HG03139 (cell line): ENCODE results near the gene TCF7L1.
"Not testable (repeated sequence)": the region's sequence is repeated elsewhere in the genome, so short reads cannot be mapped to it uniquely, and the experiment has no call there.

Experiments
- ATAC-seq: cut with Tn5 transposase; IDR thresholded peaks from one replicate; pipeline ENCODE4 v1.9.1; 2021; ENCODE audit not compliant: unreplicated experiment

TCF7L1 gene

DNA sequence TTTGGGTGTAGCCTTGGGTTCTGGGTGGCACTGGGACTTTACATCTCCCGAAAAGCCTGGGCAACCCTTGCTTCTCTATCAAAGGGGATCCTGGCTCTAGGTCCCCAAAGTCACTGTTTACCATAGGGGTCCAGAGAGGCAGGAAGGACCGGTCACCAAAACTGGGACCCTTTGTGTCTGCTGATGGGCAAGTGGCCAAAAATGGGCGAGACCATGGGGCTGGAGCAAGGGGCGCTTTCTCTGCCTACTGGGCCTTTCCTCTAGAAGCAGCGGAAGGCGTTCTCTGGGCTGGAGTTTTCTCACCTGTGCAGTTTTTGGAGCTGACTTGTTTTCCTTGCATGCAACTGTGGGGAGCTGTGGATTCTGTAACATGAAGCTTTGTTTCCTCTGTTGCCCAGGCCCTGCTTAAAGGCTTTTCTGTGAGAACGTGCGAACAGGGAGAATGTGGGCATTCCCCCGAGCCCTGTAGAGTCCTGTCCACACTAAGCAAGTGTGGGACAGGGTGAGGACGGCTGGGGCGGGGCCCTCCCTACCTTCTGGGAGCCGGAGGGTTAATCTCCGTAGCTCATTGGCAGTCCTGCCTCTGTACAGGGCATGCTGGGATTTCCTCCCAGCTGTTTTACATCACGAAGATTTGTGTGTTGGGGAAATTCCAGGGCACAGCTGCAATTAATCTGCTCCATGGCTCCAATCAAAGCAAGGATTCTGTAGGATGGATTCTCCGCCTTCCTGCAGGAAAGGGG, 144.4 kb downstream of the TCF7L1 start:
- ATAC-seq = no peak

DNA sequence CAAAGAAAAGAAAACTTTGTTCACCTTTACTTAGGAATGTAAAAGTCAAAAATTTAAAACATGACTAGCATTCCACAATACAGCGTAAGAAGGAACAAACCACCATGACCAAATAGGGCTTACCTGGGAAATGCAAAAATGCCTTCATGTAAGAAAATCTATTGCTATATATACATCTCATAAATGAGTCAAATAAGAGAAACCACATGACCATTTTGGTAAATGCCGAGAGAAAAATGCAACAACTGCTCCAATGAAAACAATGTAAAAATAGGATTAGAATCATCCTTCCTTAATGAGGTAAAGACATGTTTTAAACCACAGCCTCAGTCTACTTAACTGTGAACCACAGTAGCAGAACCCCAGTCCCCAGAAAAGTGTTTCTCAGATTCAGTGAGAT, 145.2 kb downstream of the TCF7L1 start:
- ATAC-seq = no peak

DNA sequence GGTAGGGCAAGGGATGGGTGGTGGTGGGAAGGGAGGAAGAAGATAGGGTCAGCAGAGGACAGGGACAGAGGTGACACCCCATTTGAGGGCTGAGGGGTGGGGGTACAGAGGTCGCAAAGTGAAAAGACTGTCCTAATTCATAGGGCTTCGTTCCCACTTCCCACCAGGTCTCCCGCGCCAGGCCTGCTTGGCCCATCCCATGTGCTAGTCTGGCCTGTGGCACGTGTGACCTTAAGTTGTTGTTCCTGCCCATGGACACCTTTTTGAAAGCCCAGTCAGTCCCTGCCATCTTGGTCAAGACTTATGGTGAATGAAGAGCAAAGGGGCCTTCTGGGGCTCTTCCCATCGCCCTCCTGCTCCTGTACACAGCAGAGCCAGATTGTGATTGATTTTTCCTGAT, 148.4 kb downstream of the TCF7L1 start:
- no peak for ATAC-seq

DNA sequence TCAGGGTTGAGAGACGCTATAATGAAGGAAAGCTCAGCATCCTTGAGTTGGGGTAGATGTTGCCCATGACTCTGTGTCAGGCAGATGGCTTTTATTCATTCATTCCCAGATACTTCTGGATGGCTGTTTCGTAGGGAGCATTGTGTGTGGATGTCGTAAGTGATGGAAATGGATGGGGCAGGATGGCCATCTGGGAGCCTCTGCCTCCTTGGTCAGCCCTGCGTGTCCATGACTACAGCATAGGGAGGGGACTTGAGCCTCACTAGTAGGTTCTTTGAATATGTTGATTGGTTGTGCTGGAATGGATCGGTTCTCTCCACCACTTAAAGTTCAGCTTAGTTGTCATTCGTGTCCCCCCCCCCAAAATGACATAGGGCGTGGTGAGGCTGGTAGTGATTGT, 149.7 kb downstream of the TCF7L1 start:
- ATAC-seq = no peak

DNA sequence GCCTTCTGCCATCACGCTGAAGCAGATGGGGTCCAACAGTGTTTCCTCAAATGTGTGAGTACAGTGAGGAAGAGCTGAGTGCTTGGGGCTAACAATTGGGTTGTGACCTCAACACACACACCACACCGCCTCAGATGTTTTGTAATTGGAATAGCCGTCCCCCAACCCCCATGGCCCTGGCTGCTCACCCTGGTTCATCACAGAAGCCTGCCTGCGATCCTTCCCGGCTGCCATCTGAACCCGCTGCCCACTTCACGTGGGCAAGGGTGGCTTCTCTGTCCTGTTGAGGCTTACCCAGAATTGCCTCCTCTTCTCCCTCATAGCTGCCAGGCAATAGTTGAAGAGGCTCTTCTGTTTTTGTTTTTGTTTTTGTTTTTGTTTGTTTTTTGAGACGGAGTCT, 150.4 kb downstream of the TCF7L1 start:
- ATAC-seq = no peak

DNA sequence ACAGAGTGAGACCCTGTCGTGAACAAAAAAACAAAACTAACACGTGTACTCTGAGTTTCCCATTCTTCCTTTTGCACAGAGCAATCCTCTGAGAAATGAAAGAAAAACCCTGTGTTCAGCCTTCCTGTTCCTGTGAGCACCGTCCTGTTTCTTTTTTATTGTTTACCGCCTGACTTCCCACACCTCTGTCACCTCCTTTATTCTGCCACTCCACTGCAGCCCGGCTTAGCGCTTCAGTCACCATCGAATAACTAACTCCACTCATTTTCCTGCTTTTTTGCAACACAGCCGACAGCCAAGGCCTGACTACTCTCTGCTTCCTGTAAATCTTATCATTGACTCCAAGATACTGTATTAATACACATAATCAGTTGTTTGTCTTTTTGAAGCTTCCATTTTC, 153.7 kb downstream of the TCF7L1 start:
- ATAC-seq = no peak

DNA sequence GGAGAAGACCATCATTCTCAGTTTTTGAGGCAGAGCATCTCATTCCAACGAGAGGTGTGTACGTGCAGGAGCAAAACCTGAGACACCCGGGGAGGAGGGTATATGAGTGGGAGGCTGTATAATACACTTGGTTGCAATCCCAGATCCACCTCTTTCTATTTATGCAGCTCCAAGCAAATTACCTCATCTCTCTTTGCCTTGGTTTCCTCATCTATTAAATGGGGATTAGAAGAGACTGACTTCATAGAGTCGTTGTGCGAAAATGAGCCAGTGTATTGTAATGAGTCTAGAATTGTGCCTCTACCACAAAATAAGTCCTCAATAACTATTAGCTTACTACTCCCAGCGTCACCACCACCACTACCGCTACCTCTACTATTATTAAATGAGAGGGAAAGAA, 154.5 kb downstream of the TCF7L1 start:
- ATAC-seq = no peak

DNA sequence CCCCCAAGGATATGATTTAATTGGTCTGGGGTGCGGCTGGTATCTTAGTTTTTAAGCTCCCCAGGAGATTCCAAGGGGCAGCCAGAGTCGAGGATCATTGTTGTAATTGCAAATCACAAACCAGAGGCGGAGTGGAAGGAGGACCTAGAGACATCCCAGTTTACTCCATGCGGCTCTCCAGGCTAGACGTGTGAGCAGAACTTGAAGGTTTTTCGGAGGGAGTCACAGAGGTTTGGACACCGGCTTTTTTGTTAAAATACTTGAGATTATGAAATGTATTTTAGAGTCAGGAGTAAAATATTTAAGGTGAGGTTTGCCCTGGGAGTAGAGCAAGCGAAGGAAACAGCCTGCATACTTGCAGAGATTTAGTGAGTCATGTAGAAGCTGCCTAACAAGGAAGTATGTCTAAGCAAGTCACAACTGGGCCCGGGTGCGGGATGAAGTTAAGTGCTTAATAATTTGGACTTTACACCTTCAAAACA, 155.1 kb downstream of the TCF7L1 start:
- no peak for ATAC-seq

DNA sequence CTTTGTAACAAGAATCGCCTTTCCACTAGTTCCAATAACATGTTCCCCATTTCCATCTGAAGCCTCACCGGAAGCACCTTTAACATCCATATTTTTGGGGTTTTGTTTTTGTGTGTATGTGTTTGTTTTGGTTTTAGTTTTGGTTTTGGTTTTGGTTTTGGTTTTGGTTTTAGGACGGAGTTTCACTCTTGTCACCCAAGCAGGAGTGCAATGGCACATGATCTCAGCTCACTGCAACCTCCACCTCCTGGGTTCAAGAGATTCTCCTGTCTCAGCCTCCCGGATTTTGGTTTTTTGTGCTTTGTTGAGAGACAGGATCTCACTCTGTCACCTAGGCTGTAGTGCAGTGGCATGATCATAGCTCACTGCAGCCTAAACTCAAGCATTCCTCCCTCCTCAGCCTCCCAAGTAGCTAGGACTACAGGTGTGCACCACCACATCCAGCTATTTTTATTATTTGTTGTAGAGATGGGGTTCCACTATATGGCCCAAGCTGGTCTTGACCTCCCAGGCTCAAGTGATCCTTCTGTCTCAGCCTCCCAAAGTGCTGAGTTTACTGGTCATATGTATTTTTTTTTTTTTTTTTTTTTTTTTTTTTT, 158.3 kb downstream of the TCF7L1 start:
- ATAC-seq = no peak

DNA sequence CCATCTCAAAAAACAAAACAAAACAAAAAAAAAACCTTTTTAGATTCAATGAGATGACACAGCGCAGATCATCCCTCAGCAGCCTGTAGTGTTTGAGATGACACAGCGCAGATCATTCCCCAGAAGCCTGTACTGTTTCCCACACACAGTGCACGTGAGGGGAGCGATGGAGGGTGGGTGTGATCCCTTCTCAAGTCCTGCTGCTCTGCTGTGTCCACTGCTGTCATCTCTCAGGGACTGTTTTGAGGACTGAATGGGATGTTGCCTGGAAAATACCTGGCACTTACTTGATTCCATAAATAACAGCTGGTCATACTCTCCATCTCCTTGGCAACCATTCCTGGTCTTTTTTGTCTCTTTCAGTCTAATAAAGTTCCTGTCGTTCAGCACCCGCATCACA, 168.9 kb downstream of the TCF7L1 start:
- no peak for ATAC-seq

DNA sequence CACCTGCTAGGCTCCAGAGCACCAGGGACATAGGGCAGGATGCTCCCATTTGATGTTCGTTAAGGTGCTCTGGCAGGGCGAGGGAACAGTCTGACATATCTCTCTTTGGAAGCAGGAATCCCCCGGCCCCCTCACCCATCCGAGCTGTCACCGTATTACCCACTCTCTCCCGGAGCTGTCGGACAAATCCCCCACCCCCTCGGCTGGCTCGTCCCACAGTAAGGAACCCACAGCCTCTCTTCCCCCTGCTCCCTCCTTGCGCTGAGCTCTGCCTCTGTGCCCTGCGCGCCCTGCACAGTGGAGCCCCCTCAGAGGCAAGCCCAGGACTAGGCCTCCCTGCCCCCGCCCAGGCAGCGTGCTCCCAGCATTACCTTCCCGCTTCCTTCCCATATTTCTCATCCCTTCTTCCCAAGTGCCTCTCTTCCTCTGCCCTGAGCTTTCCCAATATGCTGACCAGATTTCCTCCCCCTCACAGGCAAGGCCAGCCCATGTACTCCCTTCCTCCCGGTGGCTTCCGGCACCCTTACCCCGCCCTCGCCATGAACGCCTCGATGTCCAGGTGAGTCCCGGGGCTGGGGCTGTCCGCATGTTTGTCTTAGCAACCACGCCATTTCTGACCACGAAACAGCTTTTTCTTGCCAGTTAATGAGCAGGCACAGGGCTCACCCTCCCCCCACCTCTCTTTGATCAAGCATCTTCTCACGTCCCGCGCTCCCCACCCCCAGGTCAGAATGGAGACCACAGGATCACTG, 170.8 kb downstream of the TCF7L1 start:
- no peak for ATAC-seq

DNA sequence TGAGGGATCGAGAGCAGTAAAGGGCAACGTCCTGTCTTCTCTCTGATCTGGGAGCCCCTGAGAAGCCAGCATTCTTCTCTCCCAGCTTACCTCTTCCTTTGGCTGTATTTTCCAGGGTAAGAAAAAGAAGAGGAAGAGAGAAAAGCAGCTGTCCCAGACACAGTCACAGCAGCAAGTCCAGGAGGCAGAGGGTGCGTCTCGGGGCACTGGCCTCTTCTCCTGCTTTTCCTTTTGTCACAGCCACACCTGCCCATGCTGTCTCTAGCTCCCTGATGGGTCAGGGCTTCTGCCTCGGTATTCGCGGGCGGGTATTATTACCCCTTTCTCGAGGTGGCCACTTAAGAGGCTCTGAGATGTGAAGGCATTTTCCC, 174.3 kb downstream of the TCF7L1 start:
- no peak for ATAC-seq

DNA sequence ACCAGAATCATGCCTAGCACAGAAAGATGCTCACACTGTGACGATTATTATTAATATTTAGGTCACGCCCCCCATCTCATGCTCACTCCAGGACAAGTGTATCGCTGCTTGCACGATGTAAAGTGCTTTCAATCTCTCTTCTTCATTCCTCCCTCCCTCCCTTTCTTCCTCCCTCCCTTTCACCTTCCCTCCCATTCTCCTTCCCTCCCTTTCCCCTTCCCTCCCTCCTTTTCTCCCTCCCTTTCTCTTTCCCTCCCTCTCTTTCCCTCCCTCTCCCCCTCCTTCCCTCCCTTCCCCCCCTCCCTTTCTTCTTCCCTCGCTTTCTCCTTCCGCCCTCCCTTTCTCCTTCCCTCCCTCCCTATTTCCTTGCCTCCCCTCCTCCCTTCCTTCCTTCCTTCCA, 175.0 kb downstream of the TCF7L1 start:
- no peak for ATAC-seq

DNA sequence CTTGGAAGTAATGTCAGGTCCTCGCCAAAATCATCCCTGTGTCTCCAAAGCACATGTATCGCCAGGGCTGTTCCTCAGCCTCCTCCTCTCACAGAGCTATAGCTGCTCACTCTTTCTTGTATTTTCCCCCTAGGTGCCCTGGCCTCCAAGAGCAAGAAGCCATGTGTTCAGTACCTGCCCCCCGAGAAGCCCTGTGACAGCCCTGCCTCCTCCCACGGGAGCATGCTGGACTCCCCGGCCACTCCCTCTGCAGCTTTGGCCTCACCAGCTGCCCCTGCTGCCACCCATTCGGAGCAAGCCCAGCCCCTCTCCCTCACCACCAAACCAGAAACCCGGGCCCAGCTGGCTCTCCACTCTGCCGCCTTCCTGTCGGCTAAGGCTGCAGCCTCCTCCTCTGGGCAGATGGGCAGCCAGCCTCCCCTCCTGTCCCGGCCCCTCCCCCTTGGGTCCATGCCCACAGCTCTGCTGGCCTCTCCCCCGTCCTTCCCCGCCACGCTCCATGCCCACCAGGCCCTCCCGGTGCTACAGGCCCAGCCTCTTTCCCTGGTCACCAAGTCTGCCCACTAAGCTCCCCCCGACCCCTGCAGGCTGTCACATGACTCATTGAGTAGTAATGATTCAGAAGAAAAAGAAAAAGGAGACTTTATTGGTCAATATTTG, 175.8 kb downstream of the TCF7L1 start:
- no peak for ATAC-seq

DNA sequence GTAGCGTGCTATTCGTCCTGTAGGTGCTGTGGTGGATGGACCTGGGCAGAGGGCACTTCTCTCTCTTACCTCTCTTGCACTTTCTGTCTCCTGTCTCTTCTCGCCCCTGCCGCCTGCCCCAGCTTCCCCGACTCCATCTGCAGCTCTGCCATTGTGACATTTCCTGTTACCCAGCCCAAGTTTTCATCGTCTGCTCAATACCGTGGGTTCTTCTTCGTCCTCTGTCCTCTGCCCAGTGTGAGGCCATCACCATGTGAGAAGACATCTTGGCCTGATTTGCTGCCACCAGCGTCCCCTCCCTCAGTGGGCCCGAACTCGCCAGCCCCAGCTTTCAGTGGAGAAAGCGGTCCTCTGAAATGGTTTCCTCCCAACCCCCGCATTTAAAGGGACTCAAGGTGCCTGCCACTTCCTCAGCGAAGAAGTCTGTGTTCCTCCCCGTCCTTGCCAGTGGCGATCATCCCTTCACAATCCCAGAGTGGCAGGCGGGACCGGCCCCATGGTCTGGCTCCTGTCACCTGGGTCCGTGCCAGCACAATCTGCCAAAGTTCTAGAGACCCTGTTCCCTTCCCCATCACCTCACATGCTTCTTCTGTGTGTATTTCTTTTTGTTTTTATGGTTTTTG, 176.6 kb downstream of the TCF7L1 start:
- no peak for ATAC-seq

DNA sequence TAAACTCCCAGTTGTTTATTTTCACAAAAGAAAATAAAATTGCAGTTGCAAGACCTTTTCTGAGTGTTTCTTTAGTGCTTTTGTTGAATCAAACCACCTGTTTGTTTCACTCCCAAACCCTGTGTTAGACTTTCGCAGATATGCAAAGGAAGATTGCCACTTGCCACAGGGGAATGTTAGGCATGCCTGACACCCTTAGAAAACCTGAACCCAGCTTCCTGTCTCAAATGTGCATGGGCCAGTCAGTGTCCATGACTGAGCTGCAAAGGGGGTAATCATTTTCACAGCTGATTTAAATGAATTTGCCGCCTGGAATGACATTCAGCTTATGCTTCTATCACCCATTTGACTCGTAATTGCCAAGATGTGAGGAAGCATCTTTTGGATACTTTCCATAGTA, 177.1 kb downstream of the TCF7L1 start:
- ATAC-seq = no peak

DNA sequence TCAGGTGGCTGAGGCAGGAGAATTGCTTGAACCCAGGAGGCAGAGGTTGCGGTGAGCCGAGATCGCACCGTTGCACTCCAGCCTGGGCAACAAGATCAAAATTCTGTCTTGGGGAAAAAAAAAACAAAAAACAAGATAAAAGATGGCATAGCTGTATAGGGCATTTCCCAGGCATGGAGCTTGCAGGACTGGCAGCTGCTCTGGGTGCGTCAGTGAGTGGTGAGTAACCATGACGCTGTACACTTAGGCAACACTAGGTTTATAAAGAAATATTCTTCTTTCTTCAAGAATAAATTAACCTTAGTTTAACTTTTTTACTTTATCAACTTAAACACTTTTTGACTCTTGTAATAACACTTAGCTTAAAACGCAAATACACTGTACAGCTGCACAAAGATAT, 179.2 kb downstream of the TCF7L1 start:
- ATAC-seq = no peak

DNA sequence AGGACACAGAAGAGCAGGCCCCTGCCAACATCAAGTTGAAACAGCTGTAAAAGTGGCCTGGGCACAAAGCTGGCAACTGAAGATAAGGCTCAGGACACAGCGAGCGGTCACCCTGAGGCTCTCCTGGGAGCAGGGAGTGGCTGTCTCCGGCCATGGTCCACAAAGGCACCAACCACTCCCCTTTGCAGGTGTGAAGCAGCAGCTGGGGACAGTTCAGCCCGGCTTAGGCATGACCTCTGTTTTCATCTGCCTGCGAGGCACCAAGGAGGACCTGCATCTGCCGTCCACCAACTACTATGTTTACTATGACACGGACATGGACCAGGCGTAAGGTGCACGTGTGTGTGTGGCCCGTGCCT, 181.7 kb downstream of the TCF7L1 start:
- ATAC-seq = no peak

DNA sequence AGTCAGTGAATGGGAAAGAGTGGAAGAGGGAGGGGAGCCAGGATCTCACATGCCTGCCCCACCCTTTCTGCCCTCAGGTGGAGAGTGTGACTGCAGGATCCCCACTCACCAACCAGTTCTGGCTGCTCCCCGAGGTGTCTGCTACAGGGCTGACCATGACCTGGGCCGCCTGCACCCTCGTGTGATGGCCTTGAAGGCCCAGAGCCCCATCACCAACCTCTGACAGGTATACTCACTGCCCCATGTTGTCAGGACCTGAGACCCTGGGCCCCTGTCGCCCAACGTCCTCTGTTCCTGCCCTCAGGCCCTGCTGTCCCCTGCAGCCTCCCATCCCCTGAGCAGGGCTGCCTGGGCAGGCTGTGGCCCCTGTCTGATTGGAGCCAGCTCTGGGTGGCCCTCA, 182.7 kb downstream of the TCF7L1 start:
- not testable (repeated sequence) for ATAC-seq

DNA sequence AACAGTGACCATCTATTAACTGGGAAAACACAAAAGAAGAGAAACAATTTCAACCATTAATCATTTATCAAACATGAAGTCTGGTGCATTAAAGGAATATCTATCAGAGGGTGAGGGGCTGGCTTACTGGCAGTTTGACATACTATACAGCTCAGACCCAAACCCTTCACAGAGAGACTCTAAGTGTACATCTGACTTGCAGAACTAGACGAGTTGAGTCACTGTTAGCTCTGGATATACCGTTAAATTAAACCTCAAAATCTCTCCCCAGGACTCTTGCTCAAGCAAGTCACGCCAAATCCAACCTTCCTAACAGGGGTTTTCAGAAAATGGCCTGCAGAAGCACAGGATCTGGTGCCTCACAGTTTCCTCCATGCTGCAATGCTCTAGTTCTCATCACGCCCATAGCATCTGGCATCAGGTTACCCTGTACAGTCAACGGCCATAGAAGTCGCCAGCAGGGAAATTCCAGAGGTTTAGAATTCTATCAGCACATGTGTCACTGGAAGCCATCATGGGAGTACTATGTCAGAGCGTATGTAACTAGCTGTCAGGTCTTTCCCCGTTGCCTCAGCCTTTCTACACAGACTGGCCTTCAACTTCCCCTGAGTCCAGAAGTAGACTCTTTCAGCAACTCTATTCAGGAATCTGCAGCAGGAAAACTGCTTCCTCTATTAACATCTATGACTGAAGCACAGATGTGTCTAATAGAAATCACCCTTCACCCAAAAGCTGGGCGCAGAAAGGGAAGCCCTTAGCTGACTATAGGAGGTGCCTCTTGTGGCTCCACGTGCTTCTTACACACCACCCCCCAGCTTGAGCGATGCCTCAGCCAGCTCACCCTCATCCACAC, 185.3 kb downstream of the TCF7L1 start:
- ATAC-seq = no peak
